ENCODE measurements around the gene ST6GALNAC4.

DNA sequence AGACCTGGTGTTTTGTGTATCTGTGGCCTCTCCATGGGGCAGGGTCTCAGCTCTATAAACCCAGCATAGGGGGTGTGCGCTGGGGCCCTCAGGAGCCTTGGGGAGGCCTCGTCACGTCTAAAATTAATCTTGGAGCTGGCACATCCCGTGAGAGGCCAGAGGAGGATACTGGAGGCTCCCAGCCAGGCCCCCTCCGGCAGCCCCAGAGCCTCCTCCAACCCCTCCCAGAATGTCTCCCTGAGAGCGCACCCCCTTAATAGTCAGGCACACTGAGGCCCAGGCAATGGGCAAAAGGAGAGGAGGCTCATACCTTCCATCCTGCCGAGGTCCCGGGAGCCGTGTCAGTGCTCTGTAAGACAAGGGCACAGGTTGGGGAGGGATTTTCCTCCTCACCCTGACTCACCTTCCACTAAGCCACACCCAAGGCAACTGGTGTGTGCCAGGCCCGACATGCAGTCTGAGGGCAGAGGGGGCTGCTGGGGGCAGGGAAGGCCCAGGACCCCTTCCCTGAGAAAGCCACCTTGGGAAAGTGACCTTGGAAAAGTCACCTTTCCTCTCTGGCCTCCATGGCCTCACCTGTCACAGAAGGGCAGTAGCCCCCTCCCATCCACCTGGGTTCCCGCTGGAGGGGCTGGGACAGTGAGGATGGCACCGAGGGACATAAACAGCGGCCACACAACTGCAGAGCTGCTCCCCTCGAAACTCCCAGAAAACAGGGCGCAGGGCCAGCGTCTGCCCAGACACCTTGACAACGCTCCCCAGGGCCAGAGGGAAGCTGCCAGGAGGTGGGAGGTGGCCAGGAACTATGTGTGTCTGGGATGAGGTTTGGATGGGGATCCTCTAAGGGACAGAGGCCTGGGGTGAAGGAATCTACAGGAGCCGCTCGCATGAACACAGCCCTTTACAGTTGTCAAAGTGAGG, 42.3 kb downstream of the ST6GALNAC4 start:
- TF ChIP-seq, protein P1, sequence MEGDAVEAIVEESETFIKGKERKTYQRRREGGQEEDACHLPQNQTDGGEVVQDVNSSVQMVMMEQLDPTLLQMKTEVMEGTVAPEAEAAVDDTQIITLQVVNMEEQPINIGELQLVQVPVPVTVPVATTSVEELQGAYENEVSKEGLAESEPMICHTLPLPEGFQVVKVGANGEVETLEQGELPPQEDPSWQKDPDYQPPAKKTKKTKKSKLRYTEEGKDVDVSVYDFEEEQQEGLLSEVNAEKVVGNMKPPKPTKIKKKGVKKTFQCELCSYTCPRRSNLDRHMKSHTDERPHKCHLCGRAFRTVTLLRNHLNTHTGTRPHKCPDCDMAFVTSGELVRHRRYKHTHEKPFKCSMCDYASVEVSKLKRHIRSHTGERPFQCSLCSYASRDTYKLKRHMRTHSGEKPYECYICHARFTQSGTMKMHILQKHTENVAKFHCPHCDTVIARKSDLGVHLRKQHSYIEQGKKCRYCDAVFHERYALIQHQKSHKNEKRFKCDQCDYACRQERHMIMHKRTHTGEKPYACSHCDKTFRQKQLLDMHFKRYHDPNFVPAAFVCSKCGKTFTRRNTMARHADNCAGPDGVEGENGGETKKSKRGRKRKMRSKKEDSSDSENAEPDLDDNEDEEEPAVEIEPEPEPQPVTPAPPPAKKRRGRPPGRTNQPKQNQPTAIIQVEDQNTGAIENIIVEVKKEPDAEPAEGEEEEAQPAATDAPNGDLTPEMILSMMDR (conservative IDR thresholded peaks at IDR 0.05; ENCODE audit: low read length), result no peak
- no peak for TF ChIP-seq EZH2phosphoT487 (IDR thresholded peaks at IDR 0.05; ENCODE audit: borderline replicate concordance, low read depth, low read length)

All from OCI-LY7 (cell line).